WTC11 (cell line): ENCODE results near the gene USP48. TPM values are rescaled to one million over a fixed set of nuclear protein-coding genes. Genes with fewer than 3 reads are reported as not detected.

Experiments
- ATAC-seq: fragments of 200-7000 bp; cut with Tn5 transposase; 2 replicates; pipeline ENCODE4 v1.10.0; 2021; ENCODE audit warnings: mild to moderate bottlenecking, moderate library complexity
- CTCF ChIA-PET: fragments of 300-600 bp; sonication (Branson Sonifier 250); formaldehyde crosslinking; loops from one replicate; lab custom pipeline; 2021; ENCODE audit warnings: antibody characterized with exemption; lab: Charles Lee
- POLR2A ChIA-PET: fragments of 350-600 bp; sonication (Branson Sonifier 250); formaldehyde crosslinking; loops from one replicate; lab custom pipeline; 2021; ENCODE audit warnings: antibody characterized with exemption; lab: Charles Lee
- DNase-seq: peaks from one replicate; pipeline ENCODE4 v3.0.0; 2021; ENCODE audit warnings: low spot score
- H3K27ac Mint-ChIP-seq: 2 replicates; pipeline ENCODE4 v1.8.0; 2021; ENCODE audit warnings: mixed read lengths
- H3K27me3 Mint-ChIP-seq: 2 replicates; pipeline ENCODE4 v1.8.0; 2021; ENCODE audit warnings: low read depth, mild to moderate bottlenecking, moderate library complexity, mixed read lengths
- H3K36me3 Mint-ChIP-seq: 2 replicates; pipeline ENCODE4 v1.8.0; 2021; ENCODE audit warnings: mixed read lengths
- H3K4me1 Mint-ChIP-seq: 2 replicates; pipeline ENCODE4 v1.8.0; 2022; ENCODE audit warnings: mixed read lengths
- H3K4me3 Mint-ChIP-seq: 2 replicates; pipeline ENCODE4 v1.8.0; 2021; ENCODE audit warnings: mild to moderate bottlenecking, moderate library complexity, mixed read lengths
- H3K9me3 Mint-ChIP-seq: 2 replicates; pipeline ENCODE4 v1.8.0; 2021; ENCODE audit warnings: mixed read lengths
- ATF2 ChIP-seq: sonication (generic); formaldehyde crosslinking; IDR thresholded peaks from 2 replicates; pipeline ENCODE4 v1.8.1; 2022; ENCODE audit warnings: low read depth, missing genetic modification reagents, borderline replicate concordance
- ATF6 ChIP-seq: sonication (generic); formaldehyde crosslinking; IDR thresholded peaks from 2 replicates; pipeline ENCODE4 v1.8.1; 2023; ENCODE audit warnings: mild to moderate bottlenecking, missing genetic modification reagents
- CREM ChIP-seq: sonication (generic); formaldehyde crosslinking; IDR thresholded peaks from 2 replicates; pipeline ENCODE4 v1.8.1; 2022; ENCODE audit warnings: mild to moderate bottlenecking, missing genetic modification reagents, moderate library complexity
- ESRRA ChIP-seq: sonication (generic); formaldehyde crosslinking; IDR thresholded peaks from 2 replicates; pipeline ENCODE4 v1.8.1; 2022; ENCODE audit warnings: mild to moderate bottlenecking, missing genetic modification reagents, borderline replicate concordance
- FOXJ3 ChIP-seq: sonication (generic); formaldehyde crosslinking; IDR thresholded peaks from 2 replicates; pipeline ENCODE4 v1.9.0; 2021; ENCODE audit warnings: missing genetic modification reagents, mild to moderate bottlenecking, borderline replicate concordance
- HMGXB4 ChIP-seq: sonication (generic); formaldehyde crosslinking; IDR thresholded peaks from 2 replicates; pipeline ENCODE4 v1.8.1; 2023; ENCODE audit warnings: mild to moderate bottlenecking, moderate library complexity, missing genetic modification reagents
- IRF2 ChIP-seq: sonication (generic); formaldehyde crosslinking; IDR thresholded peaks from 2 replicates; pipeline ENCODE4 v1.8.0; 2022; ENCODE audit warnings: low read depth, missing genetic modification reagents, borderline replicate concordance
- JUN ChIP-seq: sonication (generic); formaldehyde crosslinking; IDR thresholded peaks from 2 replicates; pipeline ENCODE4 v1.8.0; 2023; ENCODE audit warnings: mild to moderate bottlenecking, missing genetic modification reagents
- MXD4 ChIP-seq: fragments of 250-450 bp; sonication (Bioruptor Pico); IDR thresholded peaks from 2 replicates; pipeline ENCODE4 v1.8.0; 2021; ENCODE audit warnings: mild to moderate bottlenecking, moderate library complexity, borderline replicate concordance
- MYBL2 ChIP-seq: sonication (generic); formaldehyde crosslinking; IDR thresholded peaks from 2 replicates; pipeline ENCODE4 v1.8.1; 2023; ENCODE audit warnings: mild to moderate bottlenecking, moderate library complexity, missing genetic modification reagents
- NFATC4 ChIP-seq: fragments of 250-450 bp; sonication (Bioruptor Pico); IDR thresholded peaks from 2 replicates; pipeline ENCODE4 v1.9.0; 2021; ENCODE audit warnings: mild to moderate bottlenecking
- NFYB ChIP-seq: sonication (generic); formaldehyde crosslinking; conservative IDR thresholded peaks from 2 replicates; pipeline ENCODE4 v1.8.0; 2022; ENCODE audit warnings: low read depth, missing genetic modification reagents
- NR1H2 ChIP-seq: sonication (generic); formaldehyde crosslinking; IDR thresholded peaks from 2 replicates; pipeline ENCODE4 v1.9.0; 2021; ENCODE audit warnings: mild to moderate bottlenecking, moderate library complexity, missing genetic modification reagents
- NR3C1 ChIP-seq: sonication (generic); formaldehyde crosslinking; conservative IDR thresholded peaks from 2 replicates; pipeline ENCODE4 v1.8.1; 2023; ENCODE audit warnings: low read depth, mild to moderate bottlenecking, missing genetic modification reagents
- RORB ChIP-seq: fragments of 250-450 bp; sonication (Bioruptor Pico); IDR thresholded peaks from 2 replicates; pipeline ENCODE4 v1.9.0; 2021; ENCODE audit warnings: mild to moderate bottlenecking
- SMAD3 ChIP-seq: sonication (generic); formaldehyde crosslinking; IDR thresholded peaks from 2 replicates; pipeline ENCODE4 v1.8.0; 2022; ENCODE audit warnings: missing genetic modification reagents, mild to moderate bottlenecking, borderline replicate concordance
- TEAD1 ChIP-seq: sonication (generic); formaldehyde crosslinking; IDR thresholded peaks from 2 replicates; pipeline ENCODE4 v1.8.0; 2022; ENCODE audit warnings: mild to moderate bottlenecking, missing genetic modification reagents
- TEAD4 ChIP-seq: sonication (generic); formaldehyde crosslinking; IDR thresholded peaks from 2 replicates; pipeline ENCODE4 v1.8.0; 2022; ENCODE audit warnings: mild to moderate bottlenecking, missing genetic modification reagents
- ZNF263 ChIP-seq: sonication (generic); formaldehyde crosslinking; IDR thresholded peaks from 2 replicates; pipeline ENCODE4 v1.8.1; 2022; ENCODE audit warnings: low read depth, mild to moderate bottlenecking, moderate library complexity, missing genetic modification reagents
- ZNF281 ChIP-seq: sonication (generic); formaldehyde crosslinking; IDR thresholded peaks from 2 replicates; pipeline ENCODE4 v1.8.0; 2023; ENCODE audit warnings: mild to moderate bottlenecking, missing genetic modification reagents
- ZNF317 ChIP-seq: sonication (generic); formaldehyde crosslinking; IDR thresholded peaks from 2 replicates; pipeline ENCODE4 v1.8.1; 2023; ENCODE audit warnings: low read depth, mild to moderate bottlenecking, moderate library complexity, missing genetic modification reagents, borderline replicate concordance
- ZNF423 ChIP-seq: fragments of 250-450 bp; sonication (Bioruptor Pico); IDR thresholded peaks from 2 replicates; pipeline ENCODE4 v2.1.2; 2022; ENCODE audit warnings: mild to moderate bottlenecking, moderate library complexity
- total RNA-seq: library from RNA; stranded (reverse); gene quantifications from 3 replicates; pipeline ENCODE4 v1.2.3, GENCODE V29; 2021

Gene USP48
- total RNA-seq, 1 experiment from 2014 or later, result 86.9 TPM

GRCh38 chr1:21667348-21668231 lies 115.4 kb downstream of the USP48 start (continued):
- TF ChIP-seq HMGXB4 (CRISPR knock-in tag) (no peak), IRF2 (CRISPR knock-in tag) (no peak), NFYB (CRISPR knock-in tag) (no peak), ATF2 (CRISPR knock-in tag) (no peak)

GRCh38 chr1:21666576-21667320 lies 116.2 kb downstream of the USP48 start:
- no peaks in the 10 kb centered on the region for H3K36me3 Mint-ChIP-seq
- no peak overlapping the region for H3K4me3 Mint-ChIP-seq
- ChIA-PET POLR2A (no interaction called here), CTCF (no interaction called here)
- peaks cover 27% of the 10 kb centered on the region for H3K4me1 Mint-ChIP-seq
- no peak overlapping the region for H3K27ac Mint-ChIP-seq
- no peaks in the 10 kb centered on the region for H3K9me3 Mint-ChIP-seq
- H3K27me3 Mint-ChIP-seq, result peaks cover 24% of the 10 kb centered on the region
- DNase-seq (no peak), ATAC-seq (no peak)
- TF ChIP-seq CREM (CRISPR knock-in tag), result no peak
- no peak for TF ChIP-seq ZNF317 (CRISPR knock-in tag)
- no peak for TF ChIP-seq RORB (CRISPR knock-in tag)
- TF ChIP-seq SMAD3, result no peak
- TF ChIP-seq IRF2 (CRISPR knock-in tag), result no peak
- TF ChIP-seq ZNF263 (CRISPR knock-in tag), result no peak
- TF ChIP-seq ZNF423 (CRISPR knock-in tag), result no peak
- no peak for TF ChIP-seq ATF6
- TF ChIP-seq JUN (CRISPR knock-in tag), result no peak
- TF ChIP-seq TEAD4 (CRISPR knock-in tag), result no peak
- TF ChIP-seq MXD4 (CRISPR knock-in tag), result no peak
- TF ChIP-seq ZNF281 (CRISPR knock-in tag), result no peak
- no peak for TF ChIP-seq NFATC4
- TF ChIP-seq FOXJ3 (CRISPR knock-in tag), result no peak
- no peak for TF ChIP-seq TEAD1 (CRISPR knock-in tag)
- no peak for TF ChIP-seq NR3C1 (CRISPR knock-in tag)
- no peak for TF ChIP-seq ESRRA (CRISPR knock-in tag)
- TF ChIP-seq NR1H2 (CRISPR knock-in tag), result no peak
- no peak for TF ChIP-seq MYBL2 (CRISPR knock-in tag)
